ENCODE results near the gene C1GALT1. TPM values are rescaled to one million over a fixed set of nuclear protein-coding genes. Genes with fewer than 3 reads are reported as not detected.

Gene C1GALT1
- total and polyA plus RNA-seq, 2 donors (not counting 1 experiment from before 2014, with no cell fraction given) = 12.4 to 66.8 TPM

GRCh38 chr7:7169296-7169695, 13.0 kb upstream of the C1GALT1 start:
- peaks cover 10 to 16% (median 14%) of the 10 kb centered on the region in 3 donors for H3K9me3 ChIP-seq (ENCODE audit: control extremely low read depth in 1 of 3, control insufficient read depth in 2 of 3, insufficient read depth in 1 of 3, low read length in 2 of 3)
- H3K9me3 Mint-ChIP-seq (ENCODE audit: insufficient read depth) = peaks cover 16% of the 10 kb centered on the region
- H3K27ac ChIP-seq (ENCODE audit: low read length in 2 of 2) = no peak overlapping the region
- H3K4me3 Mint-ChIP-seq = no peak overlapping the region
- H3K4me1 ChIP-seq (ENCODE audit: control insufficient read depth in 2 of 2, insufficient read depth in 2 of 2, low read length in 2 of 2) = peaks cover 8 to 14% of the 10 kb centered on the region in 2 donors
- peaks cover 24 to 70% of the 10 kb centered on the region in 2 experiments for H3K36me3 ChIP-seq (replicated peaks in 1 of 2; ENCODE audit: control extremely low read depth in 1 of 2, control insufficient read depth in 1 of 2, extremely low read depth in 1 of 2, insufficient read depth in 2 of 2, low read length in 1 of 2)
- H3K4me2 ChIP-seq (replicated peaks; ENCODE audit: low read depth, low read length, poor library complexity, severe bottlenecking) = no peak overlapping the region
- ATAC-seq (ENCODE audit: low read depth) (no peak), DNase-seq (no peak)
- no peaks in the 10 kb centered on the region for H3K27me3 Mint-ChIP-seq
- peak overlapping the region; percentile 27 for H3K27ac Mint-ChIP-seq
- intact Hi-C loops (cut with micrococcal nuclease) = no loop called here
- TF ChIP-seq EZH2 (IDR thresholded peaks at IDR 0.05; ENCODE audit: borderline replicate concordance, insufficient read depth, low read depth, low read length, poor library complexity, severe bottlenecking) = no peak
- TF ChIP-seq, protein P1, sequence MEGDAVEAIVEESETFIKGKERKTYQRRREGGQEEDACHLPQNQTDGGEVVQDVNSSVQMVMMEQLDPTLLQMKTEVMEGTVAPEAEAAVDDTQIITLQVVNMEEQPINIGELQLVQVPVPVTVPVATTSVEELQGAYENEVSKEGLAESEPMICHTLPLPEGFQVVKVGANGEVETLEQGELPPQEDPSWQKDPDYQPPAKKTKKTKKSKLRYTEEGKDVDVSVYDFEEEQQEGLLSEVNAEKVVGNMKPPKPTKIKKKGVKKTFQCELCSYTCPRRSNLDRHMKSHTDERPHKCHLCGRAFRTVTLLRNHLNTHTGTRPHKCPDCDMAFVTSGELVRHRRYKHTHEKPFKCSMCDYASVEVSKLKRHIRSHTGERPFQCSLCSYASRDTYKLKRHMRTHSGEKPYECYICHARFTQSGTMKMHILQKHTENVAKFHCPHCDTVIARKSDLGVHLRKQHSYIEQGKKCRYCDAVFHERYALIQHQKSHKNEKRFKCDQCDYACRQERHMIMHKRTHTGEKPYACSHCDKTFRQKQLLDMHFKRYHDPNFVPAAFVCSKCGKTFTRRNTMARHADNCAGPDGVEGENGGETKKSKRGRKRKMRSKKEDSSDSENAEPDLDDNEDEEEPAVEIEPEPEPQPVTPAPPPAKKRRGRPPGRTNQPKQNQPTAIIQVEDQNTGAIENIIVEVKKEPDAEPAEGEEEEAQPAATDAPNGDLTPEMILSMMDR (IDR thresholded peaks at IDR 0.05) = no peak
- ChIA-PET POLR2A (interaction anchor here (1.5 kb wide), 1 partner anchor 13 kb away, joined by 3 read pairs; no protein-coding TSS in a partner anchor), CTCF (interaction anchor here (0.7 to 3.0 kb wide), 4 partner anchors 9 to 66 kb away, joined by 3 to 8 read pairs (median 3); partner anchors contain the start of gene C1GALT1)
- H2AFZ ChIP-seq (ENCODE audit: insufficient read depth, low read depth, low read length, poor library complexity, severe bottlenecking) = no peak overlapping the region
- H3K79me2 ChIP-seq (ENCODE audit: control insufficient read depth, insufficient read depth, low read length) = peaks cover 95% of the 10 kb centered on the region
- H3K9ac ChIP-seq (ENCODE audit: low read length) = no peak overlapping the region
- no peak overlapping the region for H3K4me3 ChIP-seq (ENCODE audit: control extremely low read depth in 1 of 5, extremely low read depth in 1 of 5, insufficient read depth in 1 of 5, low read depth in 2 of 5, low read length in 4 of 5)
- no peaks in the 10 kb centered on the region for H3K27me3 ChIP-seq (replicated peaks in 1 of 4; ENCODE audit: control extremely low read depth in 1 of 4, control insufficient read depth in 3 of 4, insufficient read depth in 4 of 4, low read length in 3 of 4)
- peaks cover 36% of the 10 kb centered on the region for H3K4me1 Mint-ChIP-seq
- peaks cover 22% of the 10 kb centered on the region for H4K20me1 ChIP-seq (ENCODE audit: control insufficient read depth, insufficient read depth, low read length, poor library complexity, severe bottlenecking)
- WGBS (ENCODE audit: insufficient coverage) = no CpG with 5 or more reads among the region's 1 CpG

GRCh38 chr7:7173956-7174632, 8.2 kb upstream of the C1GALT1 start:
- Histone ChIP-seq H3K36me3 (replicated peaks in 1 of 2; ENCODE audit: control extremely low read depth in 1 of 2, control insufficient read depth in 1 of 2, extremely low read depth in 1 of 2, insufficient read depth in 2 of 2, low read length in 1 of 2) (peaks cover 17 to 34% of the 10 kb centered on the region in 2 experiments), H3K4me3 (ENCODE audit: control extremely low read depth in 1 of 5, extremely low read depth in 1 of 5, insufficient read depth in 1 of 5, low read depth in 2 of 5, low read length in 4 of 5) (no peak overlapping the region), H3K27me3 (replicated peaks in 1 of 4; ENCODE audit: control extremely low read depth in 1 of 4, control insufficient read depth in 3 of 4, insufficient read depth in 4 of 4, low read length in 3 of 4) (no peaks in the 10 kb centered on the region), H3K4me1 (ENCODE audit: control insufficient read depth in 2 of 2, insufficient read depth in 2 of 2, low read length in 2 of 2) (peaks cover 0 to 8% of the 10 kb centered on the region in 2 donors), H3K27ac (ENCODE audit: low read length in 2 of 2) (peak overlapping the region in 1 of 2 donors; percentile 3), H3K79me2 (ENCODE audit: control insufficient read depth, insufficient read depth, low read length) (peaks cover 90% of the 10 kb centered on the region), H2AFZ (ENCODE audit: insufficient read depth, low read depth, low read length, poor library complexity, severe bottlenecking) (no peak overlapping the region), H3K9me3 (ENCODE audit: control extremely low read depth in 1 of 3, control insufficient read depth in 2 of 3, insufficient read depth in 1 of 3, low read length in 2 of 3) (peaks cover 10 to 19% (median 14%) of the 10 kb centered on the region in 3 donors), H3K4me2 (replicated peaks; ENCODE audit: low read depth, low read length, poor library complexity, severe bottlenecking) (no peak overlapping the region), H3K9ac (ENCODE audit: low read length) (no peak overlapping the region), H4K20me1 (ENCODE audit: control insufficient read depth, insufficient read depth, low read length, poor library complexity, severe bottlenecking) (peaks cover 2% of the 10 kb centered on the region)
- WGBS (ENCODE audit: insufficient coverage) = 90% methylated on average over 2 of the region's 6 CpGs
- H3K9me3 Mint-ChIP-seq (ENCODE audit: insufficient read depth) = peaks cover 16% of the 10 kb centered on the region
- intact Hi-C loops (cut with micrococcal nuclease) = no loop called here
- DNase-seq (no peak), ATAC-seq (ENCODE audit: low read depth) (no peak)
- peaks cover 33% of the 10 kb centered on the region for H3K4me1 Mint-ChIP-seq
- H3K4me3 Mint-ChIP-seq = no peak overlapping the region
- CTCF ChIA-PET = interaction anchor here (0.7 kb wide), 1 partner anchor 183 kb away, joined by 4 read pairs; no protein-coding TSS in a partner anchor
- TF ChIP-seq EZH2 (IDR thresholded peaks at IDR 0.05; ENCODE audit: borderline replicate concordance, insufficient read depth, low read depth, low read length, poor library complexity, severe bottlenecking) = no peak
- TF ChIP-seq, protein P1 (IDR thresholded peaks at IDR 0.05) = no peak
- H3K27ac Mint-ChIP-seq = no peak overlapping the region
- no peaks in the 10 kb centered on the region for H3K27me3 Mint-ChIP-seq
- POLR2A ChIA-PET = interaction anchor here (1.0 kb wide), 1 partner anchor 17 kb away, joined by 3 read pairs; no protein-coding TSS in a partner anchor
